ENCODE results near the gene CSRP3.

DNA sequence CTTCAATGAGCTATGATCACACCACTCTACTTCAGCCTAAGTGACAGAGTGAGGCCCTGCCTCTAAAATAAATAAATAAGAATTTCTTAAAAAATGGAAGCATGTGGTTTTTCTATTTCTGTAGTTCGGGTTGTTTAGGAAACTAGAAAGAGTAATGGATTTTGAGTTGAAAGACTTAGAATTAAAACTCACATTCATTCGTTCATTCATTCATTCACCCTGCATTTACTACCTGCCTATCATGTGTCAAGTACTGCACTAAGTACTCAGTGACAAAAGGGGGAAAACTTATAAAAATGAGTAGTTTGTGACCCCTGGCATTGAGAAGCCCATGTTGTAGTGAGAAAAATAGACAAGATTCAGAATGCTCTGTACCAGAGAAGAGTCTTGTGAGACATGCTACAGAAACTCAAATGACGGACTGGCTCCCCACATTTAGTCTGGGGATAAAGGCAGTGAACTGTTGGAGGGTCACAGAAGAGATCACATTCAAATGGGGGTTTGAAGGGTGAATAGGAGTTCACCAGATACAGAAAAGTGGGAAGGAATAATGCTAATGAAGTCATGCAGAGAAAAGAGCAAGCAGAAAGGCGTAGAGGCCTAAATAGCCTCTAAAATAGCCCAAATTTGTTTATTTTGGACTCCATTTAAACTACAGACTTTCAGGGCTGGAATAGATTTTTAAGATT, 7.0 kb downstream of the CSRP3 start:
- TF ChIP-seq, protein P1, sequence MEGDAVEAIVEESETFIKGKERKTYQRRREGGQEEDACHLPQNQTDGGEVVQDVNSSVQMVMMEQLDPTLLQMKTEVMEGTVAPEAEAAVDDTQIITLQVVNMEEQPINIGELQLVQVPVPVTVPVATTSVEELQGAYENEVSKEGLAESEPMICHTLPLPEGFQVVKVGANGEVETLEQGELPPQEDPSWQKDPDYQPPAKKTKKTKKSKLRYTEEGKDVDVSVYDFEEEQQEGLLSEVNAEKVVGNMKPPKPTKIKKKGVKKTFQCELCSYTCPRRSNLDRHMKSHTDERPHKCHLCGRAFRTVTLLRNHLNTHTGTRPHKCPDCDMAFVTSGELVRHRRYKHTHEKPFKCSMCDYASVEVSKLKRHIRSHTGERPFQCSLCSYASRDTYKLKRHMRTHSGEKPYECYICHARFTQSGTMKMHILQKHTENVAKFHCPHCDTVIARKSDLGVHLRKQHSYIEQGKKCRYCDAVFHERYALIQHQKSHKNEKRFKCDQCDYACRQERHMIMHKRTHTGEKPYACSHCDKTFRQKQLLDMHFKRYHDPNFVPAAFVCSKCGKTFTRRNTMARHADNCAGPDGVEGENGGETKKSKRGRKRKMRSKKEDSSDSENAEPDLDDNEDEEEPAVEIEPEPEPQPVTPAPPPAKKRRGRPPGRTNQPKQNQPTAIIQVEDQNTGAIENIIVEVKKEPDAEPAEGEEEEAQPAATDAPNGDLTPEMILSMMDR (IDR thresholded peaks at IDR 0.05) = no peak
- TF ChIP-seq POLR2AphosphoS5 (IDR thresholded peaks at IDR 0.05; ENCODE audit: insufficient read depth in 1 of 2, low read depth in 1 of 2) (no peak), POLR2A (IDR thresholded peaks at IDR 0.05) (no peak)
